Measurements from ENCODE around the gene SEPTIN2.
"Not testable (repeated sequence)": the region's sequence is repeated elsewhere in the genome, so short reads cannot be mapped to it uniquely, and the experiment has no call there.

SEPTIN2 gene

DNA sequence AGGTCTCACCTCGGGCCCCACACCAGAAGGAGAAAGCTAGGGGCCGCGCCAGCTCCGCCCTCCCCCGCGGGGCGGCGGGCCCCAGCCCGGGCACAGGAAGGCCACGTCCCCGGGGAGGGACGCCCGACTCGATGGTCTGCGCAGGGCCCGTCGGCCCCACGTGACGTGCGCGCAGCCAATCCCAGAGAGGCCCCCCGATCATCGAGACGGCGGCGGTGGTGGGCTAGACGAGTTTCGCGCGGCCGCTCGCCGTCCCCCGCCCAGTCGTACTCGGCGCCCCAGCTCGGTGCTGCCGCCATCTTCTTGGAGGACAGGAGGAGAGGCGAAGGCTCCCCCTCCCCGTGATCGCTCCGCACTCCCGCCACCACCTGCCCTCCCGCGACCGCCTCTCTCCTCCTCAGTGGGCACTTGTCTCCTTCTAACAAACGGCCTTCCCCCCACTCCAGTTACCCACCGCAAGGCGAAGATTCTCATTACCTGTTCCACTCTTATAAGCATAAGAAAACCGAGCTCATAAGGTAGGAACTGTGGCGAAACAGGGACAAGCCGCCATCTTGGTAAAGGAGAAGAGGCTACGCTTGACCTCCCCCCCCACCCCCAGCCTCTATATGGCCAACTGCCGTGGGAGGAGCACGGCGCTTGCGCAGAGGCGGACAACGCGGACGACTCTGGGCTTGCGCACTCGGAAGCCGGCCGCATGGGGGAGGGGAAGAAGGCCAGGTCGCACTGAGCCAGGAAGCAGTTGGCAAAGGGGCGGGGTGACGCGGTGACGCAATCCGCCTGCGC is 439 bp upstream of the SEPTIN2 start, which contains the start of gene HDLBP:
TSS of gene HDLBP (minus strand) at position 580 of the 786 bp plus-strand sequence. CDS start 48,803 bp downstream, outside the sequence.
- peak; percentile 96 for DNase-seq

DNA sequence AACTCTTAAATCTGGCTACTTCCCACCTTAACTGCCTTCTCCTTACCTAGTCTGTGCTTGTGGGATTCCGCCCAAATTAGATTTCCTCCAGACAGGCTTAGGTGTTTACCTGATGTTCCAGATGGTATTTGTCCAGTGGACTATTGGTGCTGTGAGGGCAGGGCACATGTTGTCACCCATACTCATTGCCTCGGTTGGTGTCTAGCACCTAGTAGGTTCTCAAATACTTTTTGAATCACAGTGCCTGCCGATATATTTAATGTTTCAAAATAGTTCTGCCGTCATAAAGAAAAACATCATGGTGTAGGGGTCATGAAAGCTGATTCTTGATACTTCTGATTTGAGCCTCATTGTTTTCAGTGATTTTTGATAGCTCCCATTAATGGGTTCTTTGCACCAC is 1.1 kb downstream of the SEPTIN2 start:
- DNase-seq: no peak

DNA sequence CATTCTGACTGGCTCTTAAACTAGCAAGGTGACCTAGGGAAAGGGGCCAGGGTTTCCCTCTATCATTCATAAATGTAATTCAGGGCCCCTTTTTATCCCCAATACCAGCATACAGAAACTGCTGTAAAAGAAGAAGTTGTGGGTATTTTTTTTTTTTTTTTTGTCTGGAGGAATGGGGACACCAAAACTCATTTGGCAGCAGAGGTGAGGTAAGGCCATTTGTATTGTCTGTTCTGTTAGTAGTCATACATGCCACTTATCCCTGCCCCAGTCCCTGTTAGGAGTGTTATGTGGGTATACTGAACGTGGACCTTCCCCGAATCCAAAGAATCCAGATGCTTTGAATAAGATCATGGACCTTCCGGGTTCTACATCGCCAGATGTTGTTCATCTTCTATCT is 1.7 kb downstream of the SEPTIN2 start:
- DNase-seq: peak; percentile 80

DNA sequence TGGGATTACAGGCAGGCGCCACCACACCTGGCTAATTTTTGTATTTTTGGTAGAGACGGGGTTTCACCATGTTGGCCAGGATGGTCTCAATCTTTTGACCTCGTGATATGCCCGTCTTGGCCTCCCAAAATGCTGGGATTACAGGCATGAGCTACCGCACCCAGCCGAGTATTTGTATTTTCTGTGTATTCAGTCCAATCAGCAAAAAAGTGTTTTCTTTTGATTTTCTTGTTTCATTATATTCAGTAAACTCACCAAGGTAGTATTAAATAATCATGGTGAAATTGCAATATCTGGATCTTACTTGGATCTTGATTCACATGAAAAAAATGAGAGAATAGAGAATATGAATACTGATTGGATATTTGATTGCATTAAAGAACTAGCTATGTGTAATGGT is 3.1 kb downstream of the SEPTIN2 start:
- DNase-seq: not testable (repeated sequence)

DNA sequence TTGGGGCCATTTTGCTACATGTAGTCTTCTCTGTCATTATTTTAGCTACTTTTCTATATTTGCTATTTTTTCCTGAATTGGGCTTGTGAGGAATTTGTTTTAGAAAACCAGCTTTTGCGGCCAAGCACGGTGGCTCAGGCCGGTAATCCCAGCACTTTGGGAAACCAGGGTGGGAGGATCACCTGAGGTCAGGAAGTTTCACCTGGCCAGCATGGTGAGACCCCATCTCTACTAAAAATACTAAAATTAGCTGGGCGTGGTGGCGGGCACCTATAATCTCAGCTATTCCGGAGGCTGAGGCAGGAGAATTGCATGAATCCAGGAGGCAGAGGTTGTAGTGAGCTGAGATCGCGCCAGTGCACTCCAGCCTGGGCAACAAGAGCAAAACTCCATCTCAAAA is 4.7 kb downstream of the SEPTIN2 start:
- DNase-seq: no peak

DNA sequence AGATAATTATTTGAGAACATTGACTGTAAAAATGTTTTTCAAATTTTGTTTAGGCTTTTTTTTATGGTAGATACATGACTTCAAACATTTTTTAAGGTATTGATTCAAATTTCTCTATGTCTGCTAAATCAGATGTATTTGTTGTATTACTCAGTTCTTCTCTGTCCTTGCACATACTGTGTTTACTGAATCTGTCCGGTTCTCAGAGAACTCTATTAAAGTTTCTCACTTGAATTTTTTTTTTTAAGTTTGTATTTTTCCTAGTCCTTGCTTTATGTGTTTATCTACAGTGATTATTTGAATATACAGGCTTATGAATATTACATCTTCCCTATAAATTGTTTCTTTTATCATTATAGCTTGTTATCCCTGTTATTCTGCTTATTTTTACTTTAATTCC is 5.3 kb downstream of the SEPTIN2 start:
- no peak for DNase-seq

DNA sequence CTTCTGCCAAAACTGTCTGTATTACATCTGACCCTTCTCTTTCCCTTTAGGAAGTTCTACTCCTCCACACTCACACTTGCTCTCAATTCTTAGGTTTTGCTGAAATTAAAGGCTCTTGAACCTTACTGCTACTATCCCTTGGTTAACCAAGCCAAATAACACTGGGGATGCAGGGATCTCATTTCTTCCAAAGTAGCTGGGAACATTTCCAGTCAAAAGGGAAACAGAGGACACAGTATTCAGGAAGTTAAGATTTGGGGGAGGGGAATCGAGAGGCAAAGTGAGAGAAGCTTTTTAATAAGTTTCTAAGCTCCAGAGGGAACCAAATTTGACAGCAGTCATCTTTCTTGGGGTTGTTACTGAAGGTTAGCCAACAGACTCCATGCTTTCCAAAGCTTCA is 6.2 kb downstream of the SEPTIN2 start:
- no peak for DNase-seq

DNA sequence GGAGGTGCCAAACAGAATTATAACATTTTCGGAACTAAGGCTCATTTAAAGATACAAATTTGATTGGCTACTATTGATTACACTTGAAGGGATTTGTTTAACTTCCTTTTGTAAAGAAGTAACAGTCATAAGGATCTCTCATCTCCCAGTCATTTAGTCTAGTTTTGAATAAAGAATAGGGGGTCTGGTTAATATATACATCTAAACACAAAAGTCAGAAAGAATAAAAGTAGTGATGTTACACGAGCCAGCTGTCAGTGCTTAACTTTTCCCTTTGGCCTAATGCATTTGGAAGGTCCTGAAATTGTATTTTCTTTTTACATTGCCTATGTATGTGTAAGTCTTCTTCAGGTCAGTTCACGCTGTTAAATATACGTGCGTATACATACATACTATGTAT is 8.1 kb downstream of the SEPTIN2 start:
- no peak for DNase-seq

DNA sequence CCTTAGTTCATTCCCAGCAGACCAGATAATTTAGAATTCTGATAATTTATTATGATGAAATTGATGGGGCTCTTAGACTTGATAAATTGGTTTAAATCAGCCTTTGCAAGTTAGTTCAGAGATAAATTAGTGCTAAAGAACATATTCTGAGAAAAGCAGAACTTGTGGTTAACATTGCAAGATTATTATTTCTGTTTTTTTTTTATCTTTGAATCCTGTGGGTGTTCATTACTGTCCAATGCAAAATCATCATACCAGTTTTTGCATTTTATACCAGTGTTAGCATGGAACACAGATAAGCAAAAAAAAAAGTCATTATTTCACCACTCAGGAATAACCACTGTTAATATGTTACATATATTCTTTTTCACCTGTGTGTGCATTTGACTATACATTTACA is 9.1 kb downstream of the SEPTIN2 start:
- peak; percentile 46 for DNase-seq

DNA sequence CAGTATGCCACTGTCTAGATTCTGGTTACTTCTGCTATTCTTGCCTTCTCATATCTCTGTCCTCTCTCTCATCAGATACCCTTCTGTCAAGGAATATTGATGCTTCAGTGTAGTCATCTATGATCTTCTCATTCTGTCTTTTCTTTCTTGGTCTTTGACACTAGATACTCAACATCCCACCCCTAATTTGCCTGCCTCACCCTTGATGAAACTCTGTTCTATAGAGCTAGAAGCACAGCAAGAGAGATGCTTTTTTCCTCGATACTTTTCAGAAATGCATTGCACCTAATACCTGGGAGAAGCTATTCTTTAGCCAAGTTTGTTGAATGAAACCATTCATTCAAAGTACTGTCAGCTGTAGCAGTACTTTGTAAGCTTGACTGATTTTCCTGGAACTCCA is 9.5 kb downstream of the SEPTIN2 start:
- DNase-seq: no peak

DNA sequence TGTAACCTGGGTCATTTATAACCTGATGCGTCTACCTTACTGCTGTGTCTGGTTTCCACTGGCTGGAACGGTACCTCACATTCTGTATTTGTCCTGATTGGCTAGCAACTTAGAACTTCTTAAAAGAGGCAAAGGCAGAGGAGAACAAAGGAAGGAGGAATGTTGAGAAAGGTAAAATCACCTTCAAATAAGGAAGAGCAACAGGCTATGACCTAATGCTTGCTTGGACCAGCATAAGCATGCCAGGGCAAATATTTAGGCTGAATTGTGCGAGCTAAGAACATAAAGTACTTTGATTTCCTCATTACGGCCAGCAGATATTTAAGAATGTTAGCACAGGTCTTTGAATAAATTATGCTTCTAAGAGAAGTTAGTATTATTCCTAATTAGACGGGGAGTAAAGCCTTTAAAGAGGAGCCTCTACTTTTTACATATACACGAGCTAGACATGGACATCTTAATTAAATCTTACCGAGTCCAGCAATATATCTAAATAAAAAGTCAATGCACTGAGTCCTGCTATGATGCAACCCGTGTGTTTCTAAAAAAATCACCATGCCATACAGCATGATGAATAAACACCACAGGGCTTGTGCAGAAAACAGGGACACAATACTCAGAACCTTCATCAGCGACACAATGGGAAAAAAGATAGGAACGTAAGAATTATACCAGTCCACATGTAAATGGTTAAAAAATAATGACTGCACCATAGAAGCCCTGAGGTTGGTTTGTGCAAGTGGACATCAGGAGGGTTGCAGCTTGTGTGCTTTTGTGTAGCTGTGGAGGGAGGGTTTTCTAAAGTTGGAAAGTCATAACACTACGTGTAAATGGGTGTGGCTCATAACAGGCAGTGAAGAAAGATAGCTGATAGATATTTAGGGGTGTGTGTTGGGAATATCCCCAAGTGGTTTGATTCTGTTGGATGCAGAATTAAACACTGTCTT is 14.2 kb downstream of the SEPTIN2 start:
- no peak for DNase-seq

DNA sequence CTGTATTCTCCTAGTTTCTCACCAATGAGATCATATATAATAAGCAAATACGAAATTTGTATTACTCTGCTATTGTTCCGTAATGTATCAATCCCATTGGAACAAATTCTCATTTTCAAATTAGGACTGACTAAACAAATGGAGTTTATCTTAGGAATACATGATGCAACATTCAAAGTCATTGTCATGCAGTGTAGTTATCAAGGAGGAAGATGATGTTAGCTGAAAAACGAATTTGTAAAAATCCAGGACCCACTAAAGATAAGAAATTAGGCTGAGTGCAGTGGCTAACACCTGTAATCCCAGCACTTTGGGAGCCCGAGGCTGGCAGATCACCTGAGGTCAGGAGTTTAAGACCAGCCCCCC is 14.9 kb downstream of the SEPTIN2 start:
- no peak for DNase-seq

DNA sequence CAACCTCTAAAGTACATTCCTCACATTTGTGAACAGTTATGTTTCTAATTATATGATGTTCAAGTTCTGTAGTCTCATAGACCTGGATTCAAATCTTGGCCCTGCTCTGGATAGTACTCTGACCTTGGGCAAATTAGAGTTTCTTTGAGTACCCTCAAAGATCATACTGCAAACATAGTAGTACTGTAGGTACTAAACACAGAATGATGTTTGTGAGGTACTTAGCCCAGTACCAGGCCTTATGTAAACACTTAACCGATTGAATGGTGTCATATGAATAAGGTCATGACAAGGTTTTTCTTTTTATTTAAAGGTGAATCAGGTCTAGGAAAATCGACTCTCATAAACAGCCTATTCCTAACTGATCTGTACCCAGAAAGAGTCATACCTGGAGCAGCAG is 19.1 kb downstream of the SEPTIN2 start:
- no peak for DNase-seq

DNA sequence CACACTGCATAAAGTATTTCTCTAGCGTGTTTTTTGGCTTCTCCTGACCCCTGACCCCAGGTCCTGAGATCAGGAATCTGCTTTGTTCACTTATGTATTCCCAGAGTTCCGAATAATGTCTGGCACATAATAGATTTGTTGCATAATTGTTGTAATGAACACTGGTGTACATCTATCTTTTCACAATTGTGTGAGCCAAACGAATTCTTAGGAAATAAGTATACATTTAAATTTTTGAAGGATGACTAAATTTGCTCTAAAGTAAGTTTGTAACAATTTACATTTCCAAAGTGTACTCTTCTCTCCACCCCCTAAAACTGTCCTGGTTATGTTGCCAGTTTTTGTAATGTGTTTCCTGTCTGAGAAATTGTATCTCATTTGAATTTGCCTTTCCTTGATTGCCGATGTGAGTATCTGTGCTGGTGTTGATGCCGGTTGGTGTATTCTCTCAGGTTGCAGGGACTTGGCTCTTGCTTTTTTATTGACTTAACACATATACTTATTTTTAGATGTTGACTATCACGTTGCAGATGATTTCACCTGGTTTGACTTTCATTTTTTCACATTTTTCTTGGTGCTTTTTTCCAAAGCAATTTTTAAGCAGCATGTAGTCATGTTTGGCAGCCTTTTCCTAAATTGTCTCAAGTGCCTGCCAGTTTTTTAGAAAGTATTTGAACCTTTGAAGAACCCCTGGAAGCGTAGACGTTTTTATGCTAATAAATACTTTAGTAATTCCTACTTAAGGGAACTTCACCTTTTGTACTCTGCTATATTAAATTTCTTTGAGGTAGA is 24.3 kb downstream of the SEPTIN2 start:
- DNase-seq: no peak

DNA sequence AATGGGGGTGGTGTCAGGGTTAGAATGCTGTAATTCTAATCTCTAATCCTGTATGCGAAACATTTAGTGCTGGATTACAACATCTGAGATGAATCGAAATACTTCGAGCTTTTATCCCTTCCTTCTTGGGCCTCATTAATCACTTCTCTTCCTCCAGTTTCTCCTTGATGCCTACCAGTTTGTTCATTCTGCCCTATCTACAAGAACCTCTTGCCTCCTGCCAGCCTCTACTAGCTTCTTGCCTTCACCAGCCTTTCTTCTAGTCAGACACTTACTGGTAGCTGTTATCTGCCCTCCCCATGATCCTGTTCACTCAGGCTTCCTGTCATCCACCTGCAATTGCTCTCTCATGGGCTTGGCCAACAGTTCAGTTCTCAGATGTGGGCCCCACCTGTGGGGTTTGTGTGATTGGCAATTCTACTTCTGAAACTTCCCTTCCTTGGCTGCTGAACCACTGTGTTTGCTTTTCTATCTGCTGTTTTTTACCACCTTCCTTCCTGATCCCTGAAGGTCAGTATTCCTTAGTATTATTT is 25.0 kb downstream of the SEPTIN2 start:
- DNase-seq: no peak

DNA sequence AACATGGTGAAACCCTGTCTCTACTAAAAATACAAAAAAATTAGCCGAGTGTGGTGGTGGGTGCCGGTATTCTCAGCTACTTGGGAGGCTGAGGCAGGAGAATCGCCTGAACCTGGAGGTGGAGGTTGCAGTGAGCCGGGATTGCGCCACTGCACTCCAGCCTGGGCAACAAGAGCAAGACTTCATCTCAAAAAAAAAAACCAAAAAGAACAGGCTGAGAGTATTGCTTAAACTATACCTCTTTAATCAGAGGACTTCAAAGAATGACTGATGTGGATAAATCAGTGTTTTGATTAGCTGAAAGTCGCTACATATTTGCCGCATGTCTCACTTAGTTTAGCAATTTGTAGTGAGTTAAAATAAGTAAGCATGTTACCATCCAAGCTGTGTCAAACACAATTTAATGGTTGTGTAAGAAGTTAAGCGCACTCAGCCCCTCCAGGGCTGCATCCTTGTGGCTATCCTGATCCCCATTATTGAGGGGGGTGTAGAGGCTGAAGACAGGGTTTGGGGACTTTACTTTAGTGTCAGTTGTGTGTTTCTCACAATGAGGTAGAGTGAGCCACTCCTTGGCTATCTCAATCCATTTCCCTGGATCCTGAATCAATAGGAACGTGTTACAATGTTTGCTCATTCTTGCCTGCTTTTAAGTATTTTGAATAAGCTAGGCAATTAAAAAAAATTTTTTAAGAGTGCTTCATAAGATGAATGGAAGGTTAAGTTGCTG is 29.4 kb downstream of the SEPTIN2 start:
- no peak for DNase-seq

DNA sequence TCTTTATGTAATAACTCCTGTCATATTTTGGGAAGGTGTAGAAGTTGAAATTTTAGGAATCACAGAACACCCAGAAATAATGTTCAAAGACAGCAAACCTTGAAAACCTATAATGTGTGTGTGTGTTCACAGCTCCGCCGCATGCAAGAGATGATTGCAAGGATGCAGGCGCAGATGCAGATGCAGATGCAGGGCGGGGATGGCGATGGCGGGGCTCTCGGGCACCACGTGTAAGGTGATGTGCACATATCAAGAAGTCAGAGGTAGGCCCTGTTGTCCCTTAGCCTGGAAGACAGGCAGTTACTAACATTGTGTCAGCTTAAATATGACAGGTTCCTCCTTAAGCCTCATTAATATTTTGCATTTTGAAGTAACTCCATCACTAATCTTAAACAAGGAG is 34.2 kb downstream of the SEPTIN2 start:
- DNase-seq: no peak

DNA sequence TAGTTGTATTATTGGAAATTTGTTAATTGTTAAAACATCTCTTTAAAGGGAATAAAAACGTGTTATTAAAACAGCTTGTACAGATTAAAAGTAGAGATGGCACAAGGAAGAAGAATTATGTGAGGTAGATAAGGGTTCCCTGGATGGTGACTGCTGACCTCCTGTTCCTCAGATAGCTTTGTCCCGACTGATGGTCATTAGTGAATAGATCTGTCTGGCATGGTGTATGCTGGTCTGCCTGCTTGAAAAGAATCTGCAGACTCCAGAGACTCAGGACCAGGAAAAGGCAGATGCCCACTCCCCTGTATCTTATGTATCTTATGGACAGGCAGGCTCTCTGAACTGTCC is 34.8 kb downstream of the SEPTIN2 start:
- DNase-seq: no peak

DNA sequence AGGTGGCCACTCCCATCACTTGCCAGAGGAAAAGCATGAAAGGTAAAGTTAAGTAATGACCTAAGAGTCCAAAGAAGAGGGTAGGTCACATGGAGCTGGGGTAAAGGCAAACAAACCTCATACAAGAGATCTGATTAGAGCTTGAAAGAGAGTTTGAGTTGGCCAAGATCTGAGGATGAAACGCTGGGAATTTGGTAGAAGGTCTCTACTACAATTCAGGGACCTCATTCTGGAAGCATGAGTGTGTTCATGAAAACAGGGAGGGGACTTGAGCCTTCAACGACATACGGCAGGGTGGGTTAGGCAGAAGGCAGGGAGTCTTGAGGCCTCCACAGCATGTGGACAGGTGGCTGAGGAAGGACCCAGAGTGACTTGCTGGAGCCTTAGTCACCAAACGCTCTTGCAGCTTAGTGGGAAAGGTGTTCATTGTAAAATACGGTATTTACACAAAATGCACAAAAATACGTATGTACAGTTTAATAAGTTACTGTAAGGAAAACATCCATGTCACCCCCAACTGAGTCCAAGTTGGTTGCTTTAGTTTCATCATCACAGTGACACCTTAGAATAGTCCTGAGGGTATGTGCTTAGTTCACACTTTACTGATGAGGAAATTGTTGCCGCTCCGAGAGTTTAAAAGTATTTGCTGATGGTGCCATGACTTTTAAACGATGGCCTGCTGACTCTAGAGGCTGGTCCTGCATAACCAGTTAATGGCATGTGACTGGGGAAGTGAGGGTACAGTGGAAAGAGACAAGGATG is 35.3 kb downstream of the SEPTIN2 start:
- DNase-seq: no peak

DNA sequence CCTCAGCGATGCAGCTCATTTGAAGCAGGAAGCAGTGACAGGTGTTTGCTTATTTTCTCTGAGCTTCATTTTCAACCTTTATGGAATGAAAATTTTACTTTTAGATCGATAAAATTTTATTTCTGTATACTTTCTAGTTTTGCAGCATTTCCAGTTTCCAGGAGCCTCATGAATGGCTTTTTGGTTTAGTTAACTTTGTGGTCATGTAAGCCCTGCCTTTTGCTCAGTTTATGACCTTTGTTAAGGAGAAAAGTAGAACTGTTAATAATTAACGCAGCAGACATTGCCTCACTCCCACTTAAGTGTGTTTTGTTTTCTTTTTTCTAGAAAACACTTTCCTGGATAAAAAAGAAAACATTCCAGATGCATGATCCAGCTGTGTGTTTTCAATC is 35.9 kb downstream of the SEPTIN2 start:
- no peak for DNase-seq

DNA sequence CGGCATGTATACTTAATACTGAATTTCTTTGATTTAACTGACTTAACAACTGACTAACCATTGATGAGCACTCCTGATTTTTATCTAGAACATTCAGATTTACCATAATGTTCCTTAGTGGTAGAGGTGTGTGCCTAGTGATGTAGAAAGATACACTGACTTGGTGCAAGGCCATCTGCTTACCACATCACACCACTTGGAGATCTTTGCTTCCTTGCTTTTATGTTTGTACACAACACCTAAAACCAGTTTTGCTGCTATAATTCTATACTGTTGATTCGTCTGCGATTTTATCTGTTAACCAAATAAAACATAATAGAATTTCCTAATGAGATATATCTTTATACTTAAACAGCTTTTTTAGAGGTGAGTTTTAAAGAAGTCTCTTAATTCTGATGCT is 36.5 kb downstream of the SEPTIN2 start:
- no peak for DNase-seq
